Mucosa of stomach (tissue), 1 donor: ENCODE measurements around the gene ZNF444.

Experiments
- H3K27me3 ChIP-seq: one replicate; pipeline ENCODE4 v1.7.0; 2013; ENCODE audit warnings: mild to moderate bottlenecking, low read length; ENCODE audit not compliant: control insufficient read depth, insufficient read depth
- H3K36me3 ChIP-seq: one replicate; pipeline ENCODE4 v1.7.0; 2013; ENCODE audit warnings: low read length; ENCODE audit not compliant: control insufficient read depth, insufficient read depth
- H3K4me1 ChIP-seq: one replicate; pipeline ENCODE4 v1.7.0; 2013; ENCODE audit warnings: mild to moderate bottlenecking, low read length; ENCODE audit not compliant: control insufficient read depth, insufficient read depth
- H3K4me3 ChIP-seq: one replicate; pipeline ENCODE4 v1.7.0; 2013; ENCODE audit warnings: low read length
- H3K9ac ChIP-seq: one replicate; pipeline ENCODE4 v1.7.0; 2013; ENCODE audit warnings: mild to moderate bottlenecking, low read length, moderate library complexity
- H3K9me3 ChIP-seq: one replicate; pipeline ENCODE4 v1.7.0; 2013; ENCODE audit warnings: mild to moderate bottlenecking, low read length, moderate library complexity; ENCODE audit not compliant: control insufficient read depth
- donor health status: Pancreatic carcinoma.

ZNF444 gene

DNA sequence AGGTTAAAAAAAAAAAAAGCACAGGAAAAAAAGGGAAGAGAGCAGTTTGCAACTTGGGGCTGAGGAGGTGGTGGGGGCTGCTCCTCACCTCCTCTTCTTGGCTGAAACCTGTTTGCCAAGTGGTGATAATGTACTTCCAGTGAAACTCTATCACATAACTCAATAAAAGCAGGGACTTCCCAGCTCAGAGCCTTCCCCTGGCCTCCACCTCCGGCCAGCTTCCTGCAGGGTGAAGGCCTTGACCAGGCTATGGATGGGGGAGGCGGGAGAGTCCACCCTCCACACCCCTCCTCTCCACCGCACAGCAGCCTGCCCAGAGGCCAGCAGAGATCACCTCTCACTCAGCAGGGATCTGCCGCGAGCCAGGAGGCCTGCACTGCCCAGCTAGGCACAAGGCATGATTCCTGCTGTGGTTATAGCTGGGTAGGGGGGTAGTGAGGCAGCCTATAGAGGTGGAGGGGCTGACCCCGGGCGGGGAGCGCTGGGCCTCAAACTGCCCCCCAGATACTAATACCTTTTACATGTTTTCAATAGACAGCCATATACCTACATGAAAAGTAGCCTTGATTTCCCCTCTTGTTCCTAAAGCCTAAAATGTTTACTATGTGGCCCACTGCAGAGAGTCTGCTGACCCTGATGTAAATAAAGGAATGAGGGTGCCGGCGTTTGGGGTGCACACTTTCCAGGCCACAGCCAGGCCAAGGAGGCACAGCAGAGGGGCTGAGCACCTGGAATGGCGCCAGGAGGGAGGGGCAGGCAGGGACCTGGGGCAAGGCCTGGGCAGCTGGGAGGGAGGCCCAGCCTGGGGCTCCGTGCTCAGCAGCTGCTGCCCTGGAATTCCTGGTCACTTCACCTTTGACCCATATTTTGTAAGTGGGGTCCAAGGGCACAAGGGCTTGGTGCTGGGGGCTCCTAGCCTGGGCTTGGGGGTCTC, 30.3 kb upstream of the ZNF444 start:
- Histone ChIP-seq H3K36me3 (no peaks in the 10 kb centered on the region), H3K4me3 (no peak overlapping the region), H3K27me3 (no peaks in the 10 kb centered on the region), H3K9ac (peak overlapping the region; percentile 53), H3K4me1 (peaks cover 66% of the 10 kb centered on the region), H3K9me3 (no peaks in the 10 kb centered on the region)

GRCh38 chr19:56111601-56112312, 29.3 kb upstream of the ZNF444 start:
- Histone ChIP-seq H3K36me3 (no peaks in the 10 kb centered on the region), H3K27me3 (no peaks in the 10 kb centered on the region), H3K9ac (peak overlapping the region; percentile 53), H3K4me3 (no peak overlapping the region), H3K9me3 (no peaks in the 10 kb centered on the region), H3K4me1 (peaks cover 60% of the 10 kb centered on the region)

DNA sequence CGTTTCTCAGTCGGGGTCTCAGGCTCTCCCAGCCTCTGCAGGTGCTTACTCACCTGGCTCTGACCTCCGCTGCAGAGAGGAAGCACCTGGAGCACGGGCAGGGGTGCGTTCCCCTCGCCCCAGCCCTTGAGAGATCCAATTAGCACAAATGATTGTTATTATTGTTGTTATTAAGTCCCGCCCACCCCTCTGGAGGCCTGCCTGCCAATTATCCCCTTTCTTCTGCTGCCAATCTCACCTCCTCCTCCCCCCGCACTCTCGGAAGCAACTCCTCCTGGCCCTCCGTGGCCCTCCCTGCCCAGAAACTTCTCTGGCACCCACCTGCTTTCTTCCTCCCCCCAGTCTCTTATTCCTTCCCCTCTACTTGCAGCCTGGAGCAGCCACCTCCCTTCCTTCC, 28.8 kb upstream of the ZNF444 start:
- Histone ChIP-seq H3K9ac (no peak overlapping the region), H3K4me3 (no peak overlapping the region), H3K36me3 (no peaks in the 10 kb centered on the region), H3K4me1 (peaks cover 54% of the 10 kb centered on the region), H3K9me3 (no peaks in the 10 kb centered on the region), H3K27me3 (no peaks in the 10 kb centered on the region)

- no peaks in the 10 kb centered on the region for H3K36me3 ChIP-seq
- H3K27me3 ChIP-seq, result no peaks in the 10 kb centered on the region
- H3K9ac ChIP-seq, result no peak overlapping the region
- H3K4me3 ChIP-seq, result no peak overlapping the region
- no peaks in the 10 kb centered on the region for H3K9me3 ChIP-seq
- H3K4me1 ChIP-seq, result peaks cover 57% of the 10 kb centered on the region
These were observed 27.9 kb upstream of the ZNF444 start for GRCh38 chr19:56113074-56113632.

- H3K4me3 ChIP-seq, result no peak overlapping the region
- no peaks in the 10 kb centered on the region for H3K27me3 ChIP-seq
- H3K9me3 ChIP-seq, result no peaks in the 10 kb centered on the region
- H3K9ac ChIP-seq, result no peak overlapping the region
- H3K36me3 ChIP-seq, result no peaks in the 10 kb centered on the region
- peaks cover 57% of the 10 kb centered on the region for H3K4me1 ChIP-seq
These were observed 26.9 kb upstream of the ZNF444 start for GRCh38 chr19:56114051-56114777.

GRCh38 chr19:56114778-56115110, 26.3 kb upstream of the ZNF444 start:
- H3K9ac ChIP-seq, result peak overlapping the region; percentile 22
- no peaks in the 10 kb centered on the region for H3K36me3 ChIP-seq

GRCh38 chr19:56115490-56115889, 25.6 kb upstream of the ZNF444 start:
- Histone ChIP-seq H3K4me3 (no peak overlapping the region), H3K27me3 (no peaks in the 10 kb centered on the region), H3K9ac (no peak overlapping the region), H3K36me3 (no peaks in the 10 kb centered on the region), H3K9me3 (no peaks in the 10 kb centered on the region), H3K4me1 (peaks cover 61% of the 10 kb centered on the region)

More at GRCh38 chr19:56114778-56115110, 26.3 kb upstream of the ZNF444 start:
- Histone ChIP-seq H3K4me1 (peaks cover 60% of the 10 kb centered on the region), H3K9me3 (no peaks in the 10 kb centered on the region), H3K27me3 (no peaks in the 10 kb centered on the region), H3K4me3 (no peak overlapping the region)

DNA sequence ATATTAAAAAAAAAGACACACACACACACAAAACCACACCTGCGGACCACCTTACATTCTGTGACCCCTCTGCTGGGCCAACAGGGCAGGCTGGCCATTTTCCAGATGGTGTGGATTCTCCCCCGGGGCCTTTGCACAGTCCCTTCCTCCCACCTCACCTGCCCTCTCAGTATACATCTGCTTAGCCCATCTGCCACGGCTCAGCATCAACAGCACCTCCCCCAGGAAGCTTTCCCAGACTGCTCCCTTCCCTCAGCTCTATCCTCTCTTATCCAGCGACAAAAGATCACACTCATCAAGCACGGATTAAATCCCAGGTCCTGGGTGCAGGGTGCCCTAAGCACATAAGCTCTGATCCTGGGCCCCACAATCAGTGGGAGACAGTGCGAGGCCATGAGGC, 24.5 kb upstream of the ZNF444 start:
- no peaks in the 10 kb centered on the region for H3K36me3 ChIP-seq
- no peak overlapping the region for H3K9ac ChIP-seq
- H3K9me3 ChIP-seq, result no peaks in the 10 kb centered on the region
- H3K27me3 ChIP-seq, result no peaks in the 10 kb centered on the region
- H3K4me1 ChIP-seq, result peaks cover 52% of the 10 kb centered on the region
- H3K4me3 ChIP-seq, result no peak overlapping the region

DNA sequence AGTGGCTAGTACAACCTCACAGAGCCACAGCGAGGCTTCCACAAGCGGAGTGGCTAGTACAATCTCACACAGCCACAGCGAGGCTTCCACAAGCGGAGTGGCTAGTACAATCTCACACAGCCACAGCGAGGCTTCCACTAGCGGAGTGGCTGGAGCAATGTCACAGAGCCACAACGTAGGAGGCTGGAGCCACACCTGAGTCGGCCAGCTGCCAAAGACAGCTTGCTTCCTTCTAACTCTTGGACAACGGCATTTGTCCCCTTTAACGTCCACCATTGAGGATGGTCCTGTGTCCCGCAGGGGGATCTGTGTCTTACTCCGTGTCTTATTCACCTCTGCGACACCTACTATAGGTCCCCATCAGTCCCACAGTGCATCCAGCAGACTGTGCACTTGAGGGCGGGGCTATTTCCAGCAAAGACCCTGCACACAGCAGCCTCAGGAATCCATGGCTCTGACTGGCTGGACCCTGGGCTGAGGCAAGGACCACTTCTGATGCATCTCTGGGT, 23.7 kb upstream of the ZNF444 start:
- Histone ChIP-seq H3K4me3 (no peak overlapping the region), H3K4me1 (peaks cover 49% of the 10 kb centered on the region)

DNA sequence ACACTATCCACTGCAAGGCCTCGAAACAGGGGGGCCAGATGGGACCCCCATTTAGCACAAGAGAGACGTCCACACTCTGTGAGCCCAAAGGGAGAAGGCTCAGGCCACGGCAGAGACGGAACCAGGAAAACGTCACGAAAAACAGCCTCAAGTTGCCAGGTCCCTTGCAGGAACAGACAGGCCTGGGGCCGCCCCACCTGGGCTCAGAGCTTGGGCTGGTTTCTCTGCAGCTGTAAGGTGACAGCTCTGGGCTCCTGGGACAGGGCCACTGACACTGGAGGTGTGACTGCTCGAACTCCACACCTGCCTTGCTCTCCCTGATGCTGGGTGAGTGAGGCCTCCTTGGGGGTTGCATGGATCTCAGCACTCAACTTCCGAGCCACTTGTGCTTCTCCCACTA, 23.2 kb upstream of the ZNF444 start:
- no peaks in the 10 kb centered on the region for H3K9me3 ChIP-seq
- H3K4me3 ChIP-seq, result no peak overlapping the region
- no peaks in the 10 kb centered on the region for H3K36me3 ChIP-seq
- H3K4me1 ChIP-seq, result peaks cover 46% of the 10 kb centered on the region
- no peaks in the 10 kb centered on the region for H3K27me3 ChIP-seq
- H3K9ac ChIP-seq, result peak overlapping the region; percentile 6

More for the DNA sequence above, 23.7 kb upstream of the ZNF444 start:
- H3K9me3 ChIP-seq, result no peaks in the 10 kb centered on the region
- H3K36me3 ChIP-seq, result no peaks in the 10 kb centered on the region
- H3K27me3 ChIP-seq, result no peaks in the 10 kb centered on the region
- H3K9ac ChIP-seq, result no peak overlapping the region

GRCh38 chr19:56118666-56119581, 22.2 kb upstream of the ZNF444 start:
- no peak overlapping the region for H3K4me3 ChIP-seq
- peaks cover 40% of the 10 kb centered on the region for H3K4me1 ChIP-seq
- no peaks in the 10 kb centered on the region for H3K9me3 ChIP-seq
- no peaks in the 10 kb centered on the region for H3K36me3 ChIP-seq
- H3K9ac ChIP-seq, result peak overlapping the region; percentile 80
- no peaks in the 10 kb centered on the region for H3K27me3 ChIP-seq
